Endothelial cell of umbilical vein (primary cell): Measurements from ENCODE around the gene GSX2. TPM values are rescaled to one million over a fixed set of nuclear protein-coding genes. Genes with fewer than 3 reads are reported as not detected.

Experiments used
- BruUV-seq: library from RNA; stranded (reverse); fragments of 400-500 nt; replicated peaks from 2 replicates; lab custom pipeline; 2021; lab: Mats Ljungman, UMichigan
- CTCF ChIA-PET: fragments of 300-600, 350-600 bp; sonication (Branson Sonifier 250); formaldehyde crosslinking; loops from one replicate; lab custom pipeline; 2021; ENCODE audit warnings: antibody characterized with exemption, inconsistent platforms; lab: Charles Lee
- POLR2A ChIA-PET: fragments of 300-600, 350-600 bp; sonication (Branson Sonifier 250); formaldehyde crosslinking; loops from one replicate; lab custom pipeline; 2021; ENCODE audit warnings: antibody characterized with exemption, inconsistent platforms; lab: Charles Lee
- DNase-seq: peaks from one replicate; pipeline ENCODE4 v3.0.0-alpha.2; 2011; ENCODE audit warnings: low read depth, low spot score
- FAIRE-seq: peaks from 2 replicates; lab custom pipeline; 2011; peaks lifted over from hg19 to GRCh38; lab: Jason Lieb, UNC
- H2AFZ ChIP-seq: 2 replicates; pipeline ENCODE4 v1.6.0; 2012; ENCODE audit warnings: low read depth, low read length, control low read depth, inconsistent platforms
- H3K27ac ChIP-seq: 2 replicates; pipeline ENCODE4 v1.5.1; 2011; ENCODE audit warnings: low read depth, mild to moderate bottlenecking, control low read depth, low read length, moderate library complexity; ENCODE audit not compliant: insufficient read depth
- H3K27me3 ChIP-seq, 2 experiments: 2 replicates each; pipeline versions ENCODE4 v1.6.0 to v1.6.1; 2011; ENCODE audit warnings: low read length in 2 of 2, mixed read lengths in 1 of 2; ENCODE audit not compliant: control insufficient read depth in 2 of 2, insufficient read depth in 2 of 2
- H3K36me3 ChIP-seq, 2 experiments: 2 replicates in 1 of 2; 3 replicates in 1 of 2; pipeline ENCODE4 v1.5.1; 2011; ENCODE audit warnings: low read length in 2 of 2, mild to moderate bottlenecking in 1 of 2, moderate library complexity in 1 of 2; ENCODE audit not compliant: control insufficient read depth in 2 of 2, insufficient read depth in 2 of 2; ENCODE audit errors: extremely low read depth in 1 of 2
- H3K4me1 ChIP-seq: 3 replicates; pipeline ENCODE4 v1.5.1; 2011; ENCODE audit warnings: mild to moderate bottlenecking, low read length; ENCODE audit not compliant: control insufficient read depth, insufficient read depth; ENCODE audit errors: extremely low read depth
- H3K4me2 ChIP-seq: 2 replicates; pipeline ENCODE4 v1.6.1; 2011; ENCODE audit warnings: low read length, control low read depth, mixed read lengths; ENCODE audit not compliant: insufficient read depth
- H3K4me3 ChIP-seq, 3 experiments: fragments of 200-600 bp in 1 of 3; sonication (generic), shearing (Covaris generic) in 1 of 3; replicated peaks in 1 of 3; 2 replicates each; pipeline ENCODE4 v1.5.1; 2011 to 2016; ENCODE audit warnings: control low read depth in 3 of 3, low read length in 3 of 3, mild to moderate bottlenecking in 2 of 3, inconsistent platforms in 1 of 3, low read depth in 1 of 3, moderate library complexity in 1 of 3; ENCODE audit not compliant: insufficient read depth in 1 of 3
- H3K79me2 ChIP-seq: 2 replicates; pipeline ENCODE4 v1.6.0; 2012; ENCODE audit warnings: low read length, inconsistent platforms; ENCODE audit not compliant: control insufficient read depth, insufficient read depth
- H3K9ac ChIP-seq: replicated peaks from 2 replicates; pipeline ENCODE3; 2011; ENCODE audit warnings: low read length, control low read depth; ENCODE audit not compliant: insufficient read depth; ENCODE audit errors: extremely low read depth
- H3K9me1 ChIP-seq: replicated peaks from 3 replicates; pipeline ENCODE4 v1.6.0; 2011; ENCODE audit warnings: mild to moderate bottlenecking, low read length; ENCODE audit not compliant: control insufficient read depth, insufficient read depth; ENCODE audit errors: extremely low read depth
- H3K9me3 ChIP-seq: replicated peaks from 2 replicates; pipeline ENCODE4 v1.5.1; 2012; ENCODE audit warnings: low read length, inconsistent platforms; ENCODE audit not compliant: control insufficient read depth, insufficient read depth
- H4K20me1 ChIP-seq: replicated peaks from 2 replicates; pipeline ENCODE3; 2011; ENCODE audit warnings: mild to moderate bottlenecking, low read length; ENCODE audit not compliant: control insufficient read depth, insufficient read depth; ENCODE audit errors: extremely low read depth
- EZH2 ChIP-seq: IDR thresholded peaks from 2 replicates; pipeline ENCODE4 v1.6.1; 2012; ENCODE audit warnings: borderline replicate concordance, low read depth, mild to moderate bottlenecking, moderate library complexity, low read length, inconsistent platforms; ENCODE audit not compliant: severe bottlenecking
- FOS ChIP-seq: IDR thresholded peaks from 2 replicates; pipeline ENCODE4 v1.6.1; 2011; ENCODE audit warnings: mild to moderate bottlenecking, low read length, moderate library complexity, borderline replicate concordance; ENCODE audit not compliant: insufficient read depth
- GATA2 ChIP-seq: IDR thresholded peaks from 2 replicates; pipeline ENCODE4 v1.7.0; 2011; ENCODE audit warnings: low read depth, mild to moderate bottlenecking, moderate library complexity, mixed read lengths, low read length; ENCODE audit not compliant: insufficient read length, insufficient read depth
- JUN ChIP-seq: IDR thresholded peaks from 2 replicates; pipeline ENCODE4 v1.6.1; 2011; ENCODE audit warnings: borderline replicate concordance, low read depth; ENCODE audit not compliant: insufficient read length, insufficient read depth
- MYC ChIP-seq: IDR thresholded peaks from one replicate; pipeline ENCODE4 v1.6.1; 2011; ENCODE audit warnings: mild to moderate bottlenecking, low read depth, low read length
- POLR2A ChIP-seq: IDR thresholded peaks from 2 replicates; pipeline ENCODE4 v1.6.1; 2012; ENCODE audit warnings: low read depth, mild to moderate bottlenecking, control low read depth, low read length
- POLR2AphosphoS5 ChIP-seq: IDR thresholded peaks from 2 replicates; pipeline ENCODE4 v1.6.1; 2012; ENCODE audit warnings: low read depth, mild to moderate bottlenecking, control low read depth, low read length, moderate library complexity; ENCODE audit not compliant: insufficient read depth
- dilution Hi-C: fragments of 300-500 bp; cut with MboI; formaldehyde crosslinking; loops from one replicate; pipeline ENCODE4 v1.15.0; 2019; ENCODE audit warnings: low sequenced_read_pairs; ENCODE audit not compliant: extremely low pct_ligation_motif_present
- intact Hi-C: fragments of 100-400 bp; cut with micrococcal nuclease; formaldehyde crosslinking; loops from one replicate; pipeline ENCODE4 v1.10.0; 2022
- polyA plus RNA-seq, 4 experiments: library from polyadenylated mRNA; depleted of rRNA in 3 of 4; stranded (reverse) in 3 of 4; unstranded in 1 of 4; fragments of >200 nt; gene quantifications; 2 replicates each; pipeline versions ENCODE4 v1.2.1 to v1.2.3, GENCODE V29; 2011 to 2012; ENCODE audit warnings: missing spikeins in 1 of 4
- total RNA-seq: library from RNA; stranded (reverse); gene quantifications from 2 replicates; pipeline ENCODE4 v1.2.3, GENCODE V29; 2021
- TF ChIP-seq, protein P1 (sequence below), 2 donors: IDR thresholded peaks; 1 replicate in 1 of 2; 2 replicates in 1 of 2; pipeline ENCODE4 v1.5.1; 2011; ENCODE audit warnings: low read length in 2 of 2, mild to moderate bottlenecking in 2 of 2, moderate library complexity in 2 of 2, control low read depth in 1 of 2, inconsistent platforms in 1 of 2, low read depth in 1 of 2; ENCODE audit not compliant: insufficient read depth in 1 of 2; ENCODE audit errors: extremely low read depth in 1 of 2
- TF ChIP-seq, protein P2 (sequence below): IDR thresholded peaks from 2 replicates; pipeline ENCODE4 v1.6.1; 2011; ENCODE audit not compliant: insufficient read depth, insufficient read length

GSX2 gene
- total and polyA plus RNA-seq, 2 donors (not counting 3 experiments of a cell fraction or from before 2014, with no cell fraction given) = not detected

DNA sequence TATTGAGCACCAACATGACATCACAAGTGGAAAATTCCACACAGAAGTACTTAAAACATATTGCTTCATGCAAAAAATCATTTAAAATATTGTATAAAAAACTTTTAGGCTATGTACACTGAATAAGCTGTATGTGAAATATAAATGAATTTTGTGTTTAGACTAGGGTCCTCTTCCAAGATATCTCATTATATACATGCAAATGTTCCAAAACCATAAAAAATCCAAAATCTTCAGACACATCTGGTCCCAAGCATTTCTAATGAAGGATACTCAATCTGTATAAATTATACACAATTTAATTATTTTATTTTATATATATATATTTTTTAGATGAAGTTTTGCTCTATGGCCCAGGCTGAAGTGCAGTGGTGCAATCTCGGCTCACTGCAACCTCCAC, 10.1 kb upstream of the GSX2 start:
- H3K36me3 ChIP-seq = no peaks in the 10 kb centered on the region
- no peaks in the 10 kb centered on the region for H4K20me1 ChIP-seq
- H3K27me3 ChIP-seq = peaks cover 13 to 16% of the 10 kb centered on the region in 2 experiments
- H3K9ac ChIP-seq = no peak overlapping the region
- H3K9me1 ChIP-seq = no peaks in the 10 kb centered on the region
- H3K79me2 ChIP-seq = no peaks in the 10 kb centered on the region
- TF ChIP-seq EZH2 = no peak
- TF ChIP-seq, protein P1, sequence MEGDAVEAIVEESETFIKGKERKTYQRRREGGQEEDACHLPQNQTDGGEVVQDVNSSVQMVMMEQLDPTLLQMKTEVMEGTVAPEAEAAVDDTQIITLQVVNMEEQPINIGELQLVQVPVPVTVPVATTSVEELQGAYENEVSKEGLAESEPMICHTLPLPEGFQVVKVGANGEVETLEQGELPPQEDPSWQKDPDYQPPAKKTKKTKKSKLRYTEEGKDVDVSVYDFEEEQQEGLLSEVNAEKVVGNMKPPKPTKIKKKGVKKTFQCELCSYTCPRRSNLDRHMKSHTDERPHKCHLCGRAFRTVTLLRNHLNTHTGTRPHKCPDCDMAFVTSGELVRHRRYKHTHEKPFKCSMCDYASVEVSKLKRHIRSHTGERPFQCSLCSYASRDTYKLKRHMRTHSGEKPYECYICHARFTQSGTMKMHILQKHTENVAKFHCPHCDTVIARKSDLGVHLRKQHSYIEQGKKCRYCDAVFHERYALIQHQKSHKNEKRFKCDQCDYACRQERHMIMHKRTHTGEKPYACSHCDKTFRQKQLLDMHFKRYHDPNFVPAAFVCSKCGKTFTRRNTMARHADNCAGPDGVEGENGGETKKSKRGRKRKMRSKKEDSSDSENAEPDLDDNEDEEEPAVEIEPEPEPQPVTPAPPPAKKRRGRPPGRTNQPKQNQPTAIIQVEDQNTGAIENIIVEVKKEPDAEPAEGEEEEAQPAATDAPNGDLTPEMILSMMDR (IDR thresholded peaks at IDR 0.05; ENCODE audit: extremely low read depth in 1 of 2, insufficient read depth in 1 of 2, low read depth in 1 of 2, low read length in 2 of 2) = no peak
- TF ChIP-seq MYC = no peak
- no peak for TF ChIP-seq FOS
- no peak for TF ChIP-seq JUN
- H3K9me3 ChIP-seq = no peaks in the 10 kb centered on the region
- peaks cover 14% of the 10 kb centered on the region for H3K4me1 ChIP-seq
- dilution Hi-C loops = no loop called here
- no peak for DNase-seq
- no peak overlapping the region for H3K4me2 ChIP-seq
- BruUV-seq = no TSS peak
- intact Hi-C loops = no loop called here
- FAIRE-seq = no peak
- POLR2A ChIA-PET = no interaction called here
- H3K27ac ChIP-seq = no peak overlapping the region
- CTCF ChIA-PET = no interaction called here
- H2AFZ ChIP-seq = no peak overlapping the region
- H3K4me3 ChIP-seq = no peak overlapping the region

DNA sequence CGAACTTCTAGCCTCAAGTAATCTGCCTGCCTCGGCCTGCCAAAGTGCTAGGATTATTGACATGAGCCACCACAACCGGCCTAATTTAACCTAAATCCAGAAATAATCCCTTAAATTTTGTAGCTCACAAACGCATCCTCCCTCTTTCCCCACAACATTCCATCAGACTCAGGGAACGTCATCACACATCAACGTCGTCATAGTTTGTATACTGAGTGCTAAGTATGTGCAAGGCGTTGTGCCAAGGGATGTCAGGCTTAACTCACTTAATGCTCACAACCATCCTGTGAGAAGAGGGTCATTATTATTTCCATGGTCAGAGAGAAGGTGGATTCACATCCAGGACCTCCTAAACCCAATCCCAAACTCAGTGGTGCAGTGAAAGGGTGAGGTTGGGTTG, 9.6 kb upstream of the GSX2 start:
- Histone ChIP-seq H3K9me3 (no peaks in the 10 kb centered on the region), H3K27ac (no peak overlapping the region), H3K4me2 (no peak overlapping the region), H4K20me1 (no peaks in the 10 kb centered on the region), H3K4me3 (no peak overlapping the region), H2AFZ (no peak overlapping the region), H3K36me3 (no peaks in the 10 kb centered on the region), H3K4me1 (peaks cover 9% of the 10 kb centered on the region), H3K79me2 (no peaks in the 10 kb centered on the region), H3K27me3 (peaks cover 18 to 21% of the 10 kb centered on the region in 2 experiments), H3K9me1 (no peaks in the 10 kb centered on the region), H3K9ac (no peak overlapping the region)
- intact Hi-C loops (no loop called here), dilution Hi-C loops (no loop called here)
- DNase-seq = no peak
- BruUV-seq = no TSS peak
- ChIA-PET POLR2A (no interaction called here), CTCF (no interaction called here)
- FAIRE-seq = no peak
- TF ChIP-seq, protein P2, sequence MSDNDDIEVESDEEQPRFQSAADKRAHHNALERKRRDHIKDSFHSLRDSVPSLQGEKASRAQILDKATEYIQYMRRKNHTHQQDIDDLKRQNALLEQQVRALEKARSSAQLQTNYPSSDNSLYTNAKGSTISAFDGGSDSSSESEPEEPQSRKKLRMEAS = no peak
- TF ChIP-seq POLR2AphosphoS5 (no peak), FOS (no peak), MYC (no peak), JUN (no peak), POLR2A (no peak), GATA2 (no peak), EZH2 (no peak)
- TF ChIP-seq, protein P1 (IDR thresholded peaks at IDR 0.05; ENCODE audit: extremely low read depth in 1 of 2, insufficient read depth in 1 of 2, low read depth in 1 of 2, low read length in 2 of 2) = no peak
